Stomach (tissue), 9 donors: ENCODE results near the gene SOCS3. TPM values are rescaled to one million over a fixed set of nuclear protein-coding genes. Genes with fewer than 3 reads are reported as not detected.

Experiments
- DNase-seq, 2 donors: peaks; one replicate each; pipeline versions ENCODE4 v3.0.0 to v3.0.0-alpha.2; 2013 to 2019
- H3K27ac ChIP-seq, 5 donors: fragments of 200-600 bp in 4 of 5; sonication (generic) in 4 of 5; one replicate each; pipeline ENCODE4 v1.5.1; 2013 to 2019; ENCODE audit warnings: mild to moderate bottlenecking in 1 of 5, moderate library complexity in 1 of 5
- H3K27me3 ChIP-seq, 3 donors: fragments of 200-600 bp; sonication (generic); one replicate each; pipeline ENCODE4 v1.5.1; 2017 to 2019; ENCODE audit warnings: mixed run types in 1 of 3
- H3K36me3 ChIP-seq, 4 donors: fragments of 200-600 bp; sonication (generic); 1 replicate in 3 of 4; 2 replicates in 1 of 4; pipeline ENCODE4 v1.5.1; 2016 to 2019
- H3K4me1 ChIP-seq, 4 donors: fragments of 200-600 bp; sonication (generic); one replicate each; pipeline ENCODE4 v1.5.1; 2016 to 2019
- H3K4me3 ChIP-seq, 4 donors: fragments of 200-600 bp; sonication (generic) in 3 of 4; one replicate each; pipeline ENCODE4 v1.5.1; 2016 to 2019; ENCODE audit warnings: mild to moderate bottlenecking in 1 of 4
- H3K9me3 ChIP-seq, 4 donors: fragments of 200-600 bp; sonication (generic); one replicate each; pipeline ENCODE4 v1.5.1; 2016 to 2019
- EP300 ChIP-seq: sonication (generic); formaldehyde crosslinking; IDR thresholded peaks from one replicate; pipeline ENCODE4 v1.6.1; 2017; ENCODE audit warnings: antibody characterized with exemption
- POLR2A ChIP-seq, 4 donors: fragments of 450-650 bp; IDR thresholded peaks; one replicate each; pipeline ENCODE4 v1.6.1; 2016; ENCODE audit warnings: antibody characterized with exemption in 4 of 4, control low read depth in 2 of 4, mild to moderate bottlenecking in 1 of 4, moderate library complexity in 1 of 4
- POLR2AphosphoS5 ChIP-seq, 3 donors: sonication (generic); formaldehyde crosslinking; IDR thresholded peaks; one replicate each; pipeline ENCODE4 v1.6.1; 2016; ENCODE audit warnings: antibody characterized with exemption in 3 of 3
- WGBS, 5 donors: extraction: QIAGEN DNeasy Blood & Tissue Kit in 3 of 5; methylation state at CpG; one replicate each; pipeline versions ENCODE4 v1.1.5 to v1.1.7; 2013 to 2018; 5-methylcytosine and 5-hydroxymethylcytosine counted together
- intact Hi-C: fragments of 100-400 bp; cut with DNase I; formaldehyde crosslinking; loops from one replicate; pipeline ENCODE4 v1.15.1; 2023; ENCODE audit warnings: low total_unique reads
- polyA plus RNA-seq, 3 donors: library from polyadenylated mRNA; stranded (reverse); fragments of 200-250 nt; gene quantifications; one replicate each; pipeline ENCODE4 v1.2.3, GENCODE V29; 2013
- total RNA-seq, 5 donors: library from RNA; depleted of rRNA; stranded (reverse); fragments of >200 nt; gene quantifications; one replicate each; pipeline versions ENCODE4 v1.1.0 to v1.2.3, GENCODE V29; 2014 to 2016
- TF ChIP-seq, protein P1 (sequence below), 7 experiments: fragments of 450-650 bp in 4 of 7; fragments of 200-600 bp in 3 of 7; sonication (generic) in 3 of 7; IDR thresholded peaks; one replicate each; pipeline ENCODE4 v1.5.1; 2016 to 2019; ENCODE audit warnings: antibody characterized with exemption in 7 of 7, control low read depth in 2 of 7, mild to moderate bottlenecking in 1 of 7
- donor health status: healthy with polysubstance abuse.
- donor health status: Bipolar disorder and iron deficiency.
- donor health status: healthy.

SOCS3 gene
- total and polyA plus RNA-seq, 8 donors = 18.7 to 62.9 (median 50.1) TPM

DNA sequence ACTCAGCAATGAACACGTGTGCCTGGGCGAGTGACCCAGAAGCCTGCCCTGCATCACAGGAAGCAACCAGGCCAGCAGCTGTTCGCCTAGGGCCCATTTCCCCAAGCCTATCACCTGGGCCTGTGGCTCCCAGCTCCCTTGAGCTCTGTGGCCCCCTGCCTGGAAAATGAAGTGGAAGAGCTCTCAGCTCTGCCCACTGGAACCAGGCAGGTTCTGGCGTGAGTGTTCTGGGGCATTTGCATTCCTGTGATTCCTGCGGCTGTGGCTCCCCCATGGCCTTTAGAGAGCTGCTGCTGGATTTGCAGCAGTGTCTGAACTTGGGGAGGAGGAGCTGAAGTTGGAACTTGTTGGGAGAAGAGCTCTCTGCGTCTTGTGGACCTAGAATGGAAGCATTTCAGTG, 41.4 kb upstream of the SOCS3 start:
- TF ChIP-seq POLR2AphosphoS5 (IDR thresholded peaks at IDR 0.05) (no peak), POLR2A (IDR thresholded peaks at IDR 0.05) (no peak), EP300 (no peak)
- TF ChIP-seq, protein P1, sequence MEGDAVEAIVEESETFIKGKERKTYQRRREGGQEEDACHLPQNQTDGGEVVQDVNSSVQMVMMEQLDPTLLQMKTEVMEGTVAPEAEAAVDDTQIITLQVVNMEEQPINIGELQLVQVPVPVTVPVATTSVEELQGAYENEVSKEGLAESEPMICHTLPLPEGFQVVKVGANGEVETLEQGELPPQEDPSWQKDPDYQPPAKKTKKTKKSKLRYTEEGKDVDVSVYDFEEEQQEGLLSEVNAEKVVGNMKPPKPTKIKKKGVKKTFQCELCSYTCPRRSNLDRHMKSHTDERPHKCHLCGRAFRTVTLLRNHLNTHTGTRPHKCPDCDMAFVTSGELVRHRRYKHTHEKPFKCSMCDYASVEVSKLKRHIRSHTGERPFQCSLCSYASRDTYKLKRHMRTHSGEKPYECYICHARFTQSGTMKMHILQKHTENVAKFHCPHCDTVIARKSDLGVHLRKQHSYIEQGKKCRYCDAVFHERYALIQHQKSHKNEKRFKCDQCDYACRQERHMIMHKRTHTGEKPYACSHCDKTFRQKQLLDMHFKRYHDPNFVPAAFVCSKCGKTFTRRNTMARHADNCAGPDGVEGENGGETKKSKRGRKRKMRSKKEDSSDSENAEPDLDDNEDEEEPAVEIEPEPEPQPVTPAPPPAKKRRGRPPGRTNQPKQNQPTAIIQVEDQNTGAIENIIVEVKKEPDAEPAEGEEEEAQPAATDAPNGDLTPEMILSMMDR (IDR thresholded peaks at IDR 0.05) = no peak
- peaks cover 71 to 100% (median 96%) of the 10 kb centered on the region in 4 donors for H3K36me3 ChIP-seq
- H3K27me3 ChIP-seq = no peaks in the 10 kb centered on the region
- no peak for DNase-seq
- 65 to 78% (median 76%) methylated on average over 5 to 6 of the region's 6 CpGs for WGBS, 5 donors
- H3K27ac ChIP-seq = no peak overlapping the region
- peaks cover 0 to 33% (median 24%) of the 10 kb centered on the region in 4 donors for H3K4me1 ChIP-seq
- no peaks in the 10 kb centered on the region for H3K9me3 ChIP-seq
- intact Hi-C loops = no loop called here
- no peak overlapping the region for H3K4me3 ChIP-seq

DNA sequence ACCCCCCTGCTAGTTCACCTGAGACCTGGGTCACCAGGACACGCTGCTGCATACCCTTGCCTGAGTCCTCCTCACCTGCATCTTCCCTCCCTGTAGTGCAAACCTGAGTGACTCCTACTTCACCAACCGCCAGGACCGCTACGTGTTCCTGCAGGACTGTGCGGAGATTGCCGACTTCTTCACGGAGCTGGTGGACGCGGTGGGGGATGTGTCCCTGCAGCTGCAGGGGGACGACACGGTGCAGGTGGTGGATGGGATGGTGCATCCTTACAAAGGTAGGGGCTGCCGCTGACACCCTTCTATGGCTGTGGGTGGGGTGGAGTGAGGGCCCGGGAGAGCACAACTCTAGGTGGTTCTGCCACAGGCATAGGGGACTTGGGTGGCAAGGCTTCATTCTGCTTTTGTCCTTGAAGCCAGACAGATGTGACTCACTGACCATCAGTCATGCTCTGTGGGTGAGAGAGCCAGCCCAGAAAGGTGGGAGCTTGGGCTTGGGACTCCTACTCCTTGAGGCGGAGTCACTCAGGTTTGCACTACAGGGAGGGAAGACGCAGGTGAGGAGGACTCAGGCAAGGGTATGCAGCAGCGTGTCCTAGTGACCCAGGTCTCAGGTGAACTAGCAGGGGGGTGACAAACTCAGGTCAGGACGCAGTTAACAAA, 40.8 kb upstream of the SOCS3 start:
- Histone ChIP-seq H3K27me3 (no peaks in the 10 kb centered on the region), H3K4me1 (peaks cover 0 to 37% (median 26%) of the 10 kb centered on the region in 4 donors), H3K9me3 (no peaks in the 10 kb centered on the region), H3K36me3 (peaks cover 71 to 100% (median 94%) of the 10 kb centered on the region in 4 donors), H3K27ac (no peak overlapping the region), H3K4me3 (no peak overlapping the region)
- TF ChIP-seq POLR2AphosphoS5 (IDR thresholded peaks at IDR 0.05) (no peak), POLR2A (IDR thresholded peaks at IDR 0.05) (no peak), EP300 (no peak)
- TF ChIP-seq, protein P1 (IDR thresholded peaks at IDR 0.05) = no peak
- WGBS, 5 donors = 84 to 91% (median 88%) methylated on average over 17 of the region's 17 CpGs
- no peak for DNase-seq
- intact Hi-C loops = no loop called here

DNA sequence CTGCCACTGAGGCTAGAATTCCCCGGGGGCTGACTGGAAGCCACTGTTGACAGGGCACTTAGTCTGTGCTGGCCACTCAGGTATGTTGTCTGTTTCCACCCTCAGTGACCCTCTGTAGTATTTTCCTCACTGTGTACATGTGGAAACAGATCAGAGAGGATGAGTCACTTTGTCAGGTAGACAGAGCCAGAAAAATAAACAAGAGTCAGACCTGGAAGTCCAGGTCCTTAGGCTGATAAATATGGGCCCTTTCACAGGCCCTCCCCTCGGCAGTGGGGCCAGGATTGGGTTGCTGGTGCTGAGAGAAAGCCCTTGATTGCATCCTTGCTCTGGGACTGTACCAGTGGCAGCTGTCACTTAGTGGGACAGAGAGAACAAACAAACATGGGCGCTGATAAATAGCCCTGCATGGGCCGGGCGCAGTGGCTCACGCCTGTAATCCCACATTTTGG, 39.8 kb upstream of the SOCS3 start:
- Histone ChIP-seq H3K9me3 (no peaks in the 10 kb centered on the region), H3K27ac (no peak overlapping the region), H3K4me1 (peaks cover 0 to 43% (median 27%) of the 10 kb centered on the region in 4 donors), H3K27me3 (no peaks in the 10 kb centered on the region), H3K36me3 (peaks cover 71 to 100% (median 91%) of the 10 kb centered on the region in 4 donors), H3K4me3 (no peak overlapping the region)
- DNase-seq = no peak
- WGBS, 5 donors = 75 to 89% (median 78%) methylated on average over 6 of the region's 6 CpGs
- intact Hi-C loops = no loop called here
- TF ChIP-seq EP300 = no peak
- no peak for TF ChIP-seq POLR2A (IDR thresholded peaks at IDR 0.05)

DNA sequence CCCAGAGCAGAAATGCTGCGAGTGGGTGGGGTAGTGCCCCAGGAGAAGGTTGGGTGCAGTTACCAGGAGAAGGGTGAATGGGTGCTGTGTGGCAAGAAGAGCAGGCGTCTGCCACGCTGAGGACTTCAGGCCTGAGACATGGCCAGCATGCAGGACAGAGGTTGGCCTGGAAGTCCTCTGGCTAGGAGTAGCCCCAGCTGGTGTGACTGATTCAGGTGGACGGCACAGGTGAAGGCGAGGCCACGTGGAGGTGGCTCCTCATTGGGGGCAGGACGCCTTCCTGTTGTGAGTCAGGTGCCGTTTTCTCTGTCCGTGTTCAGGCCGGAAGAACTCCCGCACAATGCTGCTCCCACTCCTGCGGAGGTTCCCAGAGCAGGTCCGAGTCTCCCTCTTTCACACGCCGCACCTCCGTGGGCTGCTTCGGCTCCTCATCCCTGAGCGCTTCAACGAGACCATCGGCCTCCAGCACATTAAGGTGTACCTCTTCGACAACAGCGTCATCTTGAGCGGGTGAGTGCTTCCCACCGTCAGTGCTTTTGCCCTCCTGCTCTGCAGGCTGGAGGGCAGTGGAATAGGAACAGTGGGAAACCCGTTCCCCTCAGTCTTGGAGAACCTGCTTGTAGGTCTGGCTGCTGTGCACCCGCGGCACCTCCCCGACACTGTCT, 39.3 kb upstream of the SOCS3 start:
- Histone ChIP-seq H3K4me3 (no peak overlapping the region), H3K27ac (no peak overlapping the region), H3K36me3 (peaks cover 66 to 100% (median 90%) of the 10 kb centered on the region in 4 donors), H3K9me3 (no peaks in the 10 kb centered on the region), H3K27me3 (no peaks in the 10 kb centered on the region), H3K4me1 (peaks cover 0 to 43% (median 30%) of the 10 kb centered on the region in 4 donors)
- TF ChIP-seq POLR2A (IDR thresholded peaks at IDR 0.05) (no peak), POLR2AphosphoS5 (IDR thresholded peaks at IDR 0.05) (no peak), EP300 (no peak)
- TF ChIP-seq, protein P1 (IDR thresholded peaks at IDR 0.05) = no peak
- no peak for DNase-seq
- intact Hi-C loops = no loop called here
- WGBS, 5 donors = 83 to 94% (median 86%) methylated on average over 28 of the region's 28 CpGs
